GM12873 (cell line): Measurements from ENCODE around the gene MAK.

Experiments used
- TF ChIP-seq, protein P1 (sequence below): IDR thresholded peaks from 2 replicates; pipeline ENCODE4 v1.5.1; 2012; ENCODE audit warnings: low read depth, mild to moderate bottlenecking, moderate library complexity, low read length, control low read depth; ENCODE audit not compliant: insufficient read depth; ENCODE audit errors: missing control alignments

Gene MAK

DNA sequence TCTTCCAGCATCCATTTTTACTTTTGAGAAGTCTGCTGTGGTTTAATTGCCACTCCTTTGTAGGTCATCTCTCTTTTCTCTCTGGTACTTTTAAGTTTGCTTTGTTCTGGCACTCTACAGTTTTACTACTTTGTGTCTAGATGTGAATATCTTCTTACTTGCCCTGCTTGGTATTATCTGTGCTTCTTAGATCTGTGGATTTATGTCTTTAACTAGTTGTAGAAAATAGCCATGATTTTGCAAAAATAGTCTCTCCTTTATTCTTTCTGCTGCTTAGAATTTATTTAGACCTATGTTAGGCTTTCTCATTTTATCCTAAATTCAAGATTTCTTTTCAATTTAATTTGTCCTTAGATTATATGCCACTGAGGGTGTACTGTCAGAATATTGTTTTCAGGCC is 5.2 kb upstream of the MAK start:
- TF ChIP-seq, protein P1, sequence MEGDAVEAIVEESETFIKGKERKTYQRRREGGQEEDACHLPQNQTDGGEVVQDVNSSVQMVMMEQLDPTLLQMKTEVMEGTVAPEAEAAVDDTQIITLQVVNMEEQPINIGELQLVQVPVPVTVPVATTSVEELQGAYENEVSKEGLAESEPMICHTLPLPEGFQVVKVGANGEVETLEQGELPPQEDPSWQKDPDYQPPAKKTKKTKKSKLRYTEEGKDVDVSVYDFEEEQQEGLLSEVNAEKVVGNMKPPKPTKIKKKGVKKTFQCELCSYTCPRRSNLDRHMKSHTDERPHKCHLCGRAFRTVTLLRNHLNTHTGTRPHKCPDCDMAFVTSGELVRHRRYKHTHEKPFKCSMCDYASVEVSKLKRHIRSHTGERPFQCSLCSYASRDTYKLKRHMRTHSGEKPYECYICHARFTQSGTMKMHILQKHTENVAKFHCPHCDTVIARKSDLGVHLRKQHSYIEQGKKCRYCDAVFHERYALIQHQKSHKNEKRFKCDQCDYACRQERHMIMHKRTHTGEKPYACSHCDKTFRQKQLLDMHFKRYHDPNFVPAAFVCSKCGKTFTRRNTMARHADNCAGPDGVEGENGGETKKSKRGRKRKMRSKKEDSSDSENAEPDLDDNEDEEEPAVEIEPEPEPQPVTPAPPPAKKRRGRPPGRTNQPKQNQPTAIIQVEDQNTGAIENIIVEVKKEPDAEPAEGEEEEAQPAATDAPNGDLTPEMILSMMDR = no peak

DNA sequence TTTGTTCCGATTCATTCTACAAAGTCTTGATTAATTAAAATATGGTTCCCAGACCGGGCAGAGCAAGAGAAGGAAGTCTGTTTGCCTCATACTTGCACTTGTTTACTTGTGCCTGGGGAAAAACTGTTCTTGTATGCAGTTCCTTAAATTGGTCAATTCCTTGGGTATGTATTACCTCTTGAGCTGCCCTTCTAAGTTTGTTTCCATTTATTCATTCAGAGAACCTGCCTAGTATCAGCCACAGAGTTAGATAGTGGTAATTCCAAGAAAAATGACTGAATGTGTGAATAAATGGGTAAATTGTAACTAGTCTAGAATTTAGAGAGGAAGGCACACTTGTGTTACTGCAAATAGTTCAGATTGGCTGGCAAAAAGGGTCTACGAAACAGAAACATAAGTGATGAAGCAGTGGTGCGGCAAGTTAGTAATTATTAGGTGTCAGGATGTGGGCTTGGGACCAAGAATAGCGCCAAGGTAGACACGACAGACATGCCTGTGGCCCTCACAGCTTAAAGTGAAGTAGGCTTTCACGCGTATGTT is 525 bp upstream of the MAK start:
- TF ChIP-seq, protein P1 = no peak

DNA sequence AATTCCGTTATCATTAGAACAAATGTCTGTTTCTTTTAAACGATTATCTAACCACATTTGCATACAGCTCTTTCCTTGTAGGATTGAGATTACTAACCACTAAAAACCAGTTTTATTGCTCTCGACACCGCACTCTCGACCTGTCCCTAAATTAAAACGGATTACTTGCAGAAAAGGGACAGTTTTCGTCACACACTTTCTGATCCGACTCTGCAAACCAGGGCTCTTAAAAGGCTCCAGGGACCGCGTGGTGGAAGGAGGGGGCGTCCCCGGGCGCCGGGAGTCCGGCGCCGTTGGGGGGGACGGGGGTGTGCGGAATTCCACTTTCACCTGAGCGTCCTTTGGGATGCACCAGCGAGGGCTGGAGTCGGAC is 731 bp downstream of the MAK start:
- TF ChIP-seq, protein P1 = no peak

DNA sequence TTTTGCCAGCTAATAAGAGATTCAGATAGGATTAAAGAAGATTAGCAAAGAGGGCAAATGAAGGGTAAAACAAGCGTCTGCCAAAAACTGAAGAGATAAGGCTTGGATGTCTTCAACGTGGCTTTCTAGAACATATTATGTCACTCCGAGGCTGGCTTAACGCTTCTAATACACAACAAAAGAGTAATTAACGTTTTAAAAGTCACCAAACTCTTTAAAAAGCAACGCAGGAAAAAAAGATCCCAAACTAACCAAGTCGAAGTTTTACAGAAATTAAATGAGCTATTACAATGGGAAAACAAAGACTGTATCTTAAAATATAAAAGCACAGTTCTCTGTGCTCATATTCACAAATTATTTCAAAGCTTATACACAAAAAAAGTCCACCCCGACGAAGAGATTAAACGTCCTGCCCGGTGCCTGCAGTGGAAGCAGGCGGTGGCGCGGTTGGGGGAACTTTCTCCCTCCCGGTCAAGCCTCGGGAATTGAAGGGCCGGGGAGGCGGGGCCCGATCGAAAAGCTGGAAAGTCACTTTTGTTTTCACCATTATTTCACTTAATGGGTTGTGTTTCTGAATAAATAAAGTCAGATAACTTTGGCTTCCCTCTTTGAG is 1.2 kb downstream of the MAK start:
- TF ChIP-seq, protein P1 = no peak

DNA sequence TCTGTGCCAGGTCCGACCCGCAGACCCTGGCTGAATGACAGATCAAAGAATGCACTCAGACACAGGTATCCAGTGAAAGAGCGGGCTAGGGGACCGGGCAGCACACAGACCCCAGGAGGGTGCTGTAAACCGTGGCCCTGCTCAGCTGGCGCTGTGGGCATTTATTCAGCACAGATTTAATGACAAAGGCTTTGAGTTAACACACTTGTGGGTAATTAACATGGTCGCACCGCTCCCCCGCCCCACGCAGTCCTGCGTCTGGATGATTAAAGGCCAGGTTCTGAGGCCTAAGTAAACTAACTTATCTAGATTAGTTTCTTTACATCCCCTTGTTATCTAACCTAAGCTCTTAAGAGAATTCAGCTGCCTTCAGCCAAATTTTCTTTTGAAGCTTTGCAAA is 3.5 kb downstream of the MAK start:
- TF ChIP-seq, protein P1 = no peak

DNA sequence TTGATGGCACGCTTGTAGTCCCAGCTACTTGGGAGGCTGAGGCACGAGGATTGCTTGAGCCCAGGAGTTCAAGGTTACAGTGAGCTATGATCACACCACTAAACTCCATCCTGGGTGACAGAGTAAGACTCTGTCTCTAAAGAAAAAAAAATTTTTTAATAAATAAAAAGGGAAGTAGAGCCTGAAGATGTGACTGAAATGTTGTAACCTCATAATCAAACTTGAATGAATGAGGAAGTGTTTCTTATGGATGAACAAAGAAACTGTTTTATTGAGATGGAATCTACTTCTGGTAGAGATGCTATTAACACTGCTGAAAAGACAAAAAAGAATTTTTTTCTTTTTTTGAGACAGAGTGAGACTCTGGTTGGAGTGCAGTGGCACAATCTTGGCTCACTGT is 6.7 kb downstream of the MAK start:
- TF ChIP-seq, protein P1 = no peak

DNA sequence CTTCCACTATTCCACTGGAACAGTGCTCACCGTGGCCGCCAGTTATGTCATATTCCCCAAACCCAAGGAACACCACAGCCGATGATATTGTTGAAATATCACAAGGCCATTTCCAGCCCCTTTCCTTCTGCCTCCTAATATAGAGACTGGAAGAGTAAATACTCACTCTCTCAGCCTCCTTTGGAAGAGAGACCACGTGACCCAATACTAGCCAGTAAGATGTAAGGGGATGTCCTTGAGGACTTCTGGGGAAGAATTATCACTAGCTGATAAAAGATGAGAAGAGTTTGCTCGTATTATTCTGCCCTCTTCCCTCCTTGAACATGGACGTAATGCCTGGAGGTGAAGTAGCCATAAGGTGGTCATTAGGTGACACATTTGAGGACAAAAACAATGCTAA is 13.5 kb downstream of the MAK start:
- TF ChIP-seq, protein P1 = no peak
